Stimulated activated CD8-positive, alpha-beta memory T cell treated with anti-CD3 and anti-CD28 coated beads, Interleukin-7, amount 100 ng/mL, for 4 hours (primary cell): ENCODE data around the gene MYOF.

ENCODE experiments used
- DNase-seq, 2 donors: peaks; one replicate each; pipeline ENCODE4 v3.0.0-alpha.2; 2020; ENCODE audit warnings: low read depth in 2 of 2

The MYOF gene, protein sequence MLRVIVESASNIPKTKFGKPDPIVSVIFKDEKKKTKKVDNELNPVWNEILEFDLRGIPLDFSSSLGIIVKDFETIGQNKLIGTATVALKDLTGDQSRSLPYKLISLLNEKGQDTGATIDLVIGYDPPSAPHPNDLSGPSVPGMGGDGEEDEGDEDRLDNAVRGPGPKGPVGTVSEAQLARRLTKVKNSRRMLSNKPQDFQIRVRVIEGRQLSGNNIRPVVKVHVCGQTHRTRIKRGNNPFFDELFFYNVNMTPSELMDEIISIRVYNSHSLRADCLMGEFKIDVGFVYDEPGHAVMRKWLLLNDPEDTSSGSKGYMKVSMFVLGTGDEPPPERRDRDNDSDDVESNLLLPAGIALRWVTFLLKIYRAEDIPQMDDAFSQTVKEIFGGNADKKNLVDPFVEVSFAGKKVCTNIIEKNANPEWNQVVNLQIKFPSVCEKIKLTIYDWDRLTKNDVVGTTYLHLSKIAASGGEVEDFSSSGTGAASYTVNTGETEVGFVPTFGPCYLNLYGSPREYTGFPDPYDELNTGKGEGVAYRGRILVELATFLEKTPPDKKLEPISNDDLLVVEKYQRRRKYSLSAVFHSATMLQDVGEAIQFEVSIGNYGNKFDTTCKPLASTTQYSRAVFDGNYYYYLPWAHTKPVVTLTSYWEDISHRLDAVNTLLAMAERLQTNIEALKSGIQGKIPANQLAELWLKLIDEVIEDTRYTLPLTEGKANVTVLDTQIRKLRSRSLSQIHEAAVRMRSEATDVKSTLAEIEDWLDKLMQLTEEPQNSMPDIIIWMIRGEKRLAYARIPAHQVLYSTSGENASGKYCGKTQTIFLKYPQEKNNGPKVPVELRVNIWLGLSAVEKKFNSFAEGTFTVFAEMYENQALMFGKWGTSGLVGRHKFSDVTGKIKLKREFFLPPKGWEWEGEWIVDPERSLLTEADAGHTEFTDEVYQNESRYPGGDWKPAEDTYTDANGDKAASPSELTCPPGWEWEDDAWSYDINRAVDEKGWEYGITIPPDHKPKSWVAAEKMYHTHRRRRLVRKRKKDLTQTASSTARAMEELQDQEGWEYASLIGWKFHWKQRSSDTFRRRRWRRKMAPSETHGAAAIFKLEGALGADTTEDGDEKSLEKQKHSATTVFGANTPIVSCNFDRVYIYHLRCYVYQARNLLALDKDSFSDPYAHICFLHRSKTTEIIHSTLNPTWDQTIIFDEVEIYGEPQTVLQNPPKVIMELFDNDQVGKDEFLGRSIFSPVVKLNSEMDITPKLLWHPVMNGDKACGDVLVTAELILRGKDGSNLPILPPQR (N-terminal part only)

DNA sequence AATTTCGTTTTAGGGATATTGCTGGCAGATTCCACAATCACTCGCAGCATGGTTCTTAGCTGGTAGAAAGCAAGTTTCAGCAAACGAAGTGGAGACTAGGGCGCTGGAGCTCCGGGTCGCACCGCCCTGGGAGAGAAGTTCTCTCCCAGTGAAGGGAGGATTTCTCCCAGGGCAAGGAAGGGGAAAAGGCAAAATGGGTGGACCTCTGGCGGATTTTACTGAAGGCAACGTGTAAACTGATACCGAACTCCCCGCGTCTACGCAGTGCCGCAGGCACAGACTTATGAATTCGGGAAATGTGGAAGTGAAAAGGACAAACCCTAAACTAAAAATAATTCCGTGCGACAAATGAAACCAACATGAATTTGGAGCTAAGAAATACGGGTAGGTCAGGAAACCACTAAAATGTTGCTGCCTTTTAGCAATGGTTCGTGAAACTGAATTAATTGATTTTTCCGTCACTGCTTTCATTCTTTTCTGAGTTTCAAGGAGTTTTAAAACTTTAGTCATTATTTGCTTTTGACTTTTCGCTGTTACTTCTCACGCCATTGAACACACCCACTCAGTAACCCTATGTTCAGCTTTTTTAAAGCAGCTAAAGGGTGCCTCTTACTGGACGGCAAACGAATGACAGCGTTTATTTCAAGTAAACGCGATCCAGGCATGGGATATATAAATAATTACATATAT is at the start of gene MYOF:
TSS of gene MYOF (minus strand) at position 190 of the 690 bp plus-strand sequence. CDS start at position 50, 140 bp downstream.
- DNase-seq, result peak in 1 of 2 donors; percentile 39

DNA sequence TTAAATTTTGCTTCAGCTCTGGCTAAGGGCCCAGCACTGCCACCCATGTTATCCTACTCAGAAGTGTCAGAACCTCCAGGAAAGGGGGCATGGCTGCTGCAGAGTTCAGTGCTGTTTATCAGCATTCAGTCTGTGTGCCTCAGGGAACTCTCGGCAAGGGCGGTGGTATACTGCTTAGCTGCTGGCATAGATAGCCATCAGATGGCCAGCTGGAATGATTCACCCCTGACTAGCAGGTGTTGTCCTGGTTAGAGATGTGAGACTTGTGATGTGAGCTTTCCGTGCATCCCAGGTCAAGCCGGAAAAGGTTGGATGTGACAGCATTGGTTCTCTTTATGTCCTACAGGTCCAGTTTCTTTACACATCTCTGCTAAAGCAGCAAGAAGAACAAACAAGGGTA is 36.4 kb upstream of the MYOF start:
- DNase-seq, result no peak

DNA sequence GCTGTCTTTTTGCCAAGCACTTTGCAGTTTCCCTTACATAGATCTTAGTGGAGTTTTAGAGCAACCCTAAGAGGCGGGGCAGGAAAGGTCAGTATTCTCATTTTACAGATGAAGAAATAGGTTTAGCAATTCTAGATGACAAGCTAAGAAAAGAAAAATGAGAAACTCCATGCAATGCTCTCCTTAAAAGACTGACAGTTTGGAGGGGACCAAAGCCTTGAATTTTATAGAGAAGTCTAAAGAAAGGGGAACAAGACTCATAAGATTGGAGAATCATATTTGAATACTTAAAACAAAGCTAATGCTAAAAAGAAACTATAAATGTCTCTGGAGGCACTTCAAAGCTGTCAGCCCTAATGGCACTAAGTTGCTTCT is 33.9 kb upstream of the MYOF start:
- DNase-seq, result no peak

DNA sequence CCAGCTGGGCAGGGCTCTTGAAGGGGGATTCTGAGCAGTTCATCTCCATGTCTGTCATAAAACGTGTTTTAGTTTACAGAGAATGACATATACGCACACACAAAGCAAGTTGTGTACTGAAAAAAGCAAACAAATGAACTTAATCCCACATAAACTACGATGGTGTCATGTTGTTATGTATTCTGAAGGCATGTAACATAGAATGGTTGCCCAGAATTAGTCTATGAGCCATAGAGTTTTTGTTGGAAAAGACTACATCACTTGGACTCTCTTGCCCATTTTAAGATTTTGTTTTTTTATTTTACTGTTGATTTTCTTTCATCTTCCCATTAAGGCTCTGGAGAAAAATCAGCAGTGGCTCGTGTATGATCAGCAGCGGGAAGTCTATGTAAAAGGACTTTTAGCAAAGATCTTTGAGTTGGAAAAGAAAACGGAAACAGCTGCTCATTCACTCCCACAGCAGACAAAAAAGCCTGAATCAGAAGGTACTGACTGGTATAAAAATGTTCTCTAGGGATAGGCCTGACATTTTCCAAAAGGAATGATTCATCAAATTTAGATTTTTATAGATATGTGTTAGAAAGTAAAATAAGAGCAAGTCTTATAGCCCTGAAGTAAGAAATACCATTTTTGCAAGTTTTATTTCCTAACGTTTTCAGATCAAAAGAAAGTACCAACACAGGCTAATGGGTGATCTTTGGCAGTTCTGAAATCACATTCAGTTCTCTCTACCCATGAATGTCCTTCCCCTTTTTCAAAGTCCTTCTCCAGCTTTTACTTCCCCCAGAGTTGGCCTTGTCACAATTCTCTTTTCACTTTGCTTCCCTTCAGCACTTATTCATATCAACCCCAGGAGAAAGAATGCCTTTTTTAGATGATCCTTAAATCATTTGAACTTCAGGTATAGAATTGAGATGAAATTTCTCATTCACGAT is 33.2 kb upstream of the MYOF start:
- DNase-seq, result no peak

DNA sequence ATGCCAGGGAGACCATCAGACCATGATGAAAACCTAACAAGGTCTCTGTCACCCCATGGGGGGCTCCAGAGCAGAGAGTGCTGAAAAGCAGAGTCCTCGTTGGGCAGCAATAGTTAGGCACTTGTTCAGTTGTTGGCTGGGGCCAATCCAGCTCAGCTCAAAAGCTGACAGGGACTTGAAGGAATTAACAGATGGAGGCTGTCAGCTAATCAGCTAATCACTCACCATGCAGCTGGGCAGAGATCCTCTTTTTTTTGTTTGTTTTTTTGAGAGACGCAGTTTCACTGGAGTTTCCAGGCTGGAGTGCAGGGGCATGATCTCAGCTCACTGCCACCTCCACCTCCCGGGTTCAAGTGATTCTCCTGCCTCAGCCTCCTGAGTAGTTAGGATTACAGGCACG is 32.4 kb upstream of the MYOF start:
- DNase-seq, result no peak

DNA sequence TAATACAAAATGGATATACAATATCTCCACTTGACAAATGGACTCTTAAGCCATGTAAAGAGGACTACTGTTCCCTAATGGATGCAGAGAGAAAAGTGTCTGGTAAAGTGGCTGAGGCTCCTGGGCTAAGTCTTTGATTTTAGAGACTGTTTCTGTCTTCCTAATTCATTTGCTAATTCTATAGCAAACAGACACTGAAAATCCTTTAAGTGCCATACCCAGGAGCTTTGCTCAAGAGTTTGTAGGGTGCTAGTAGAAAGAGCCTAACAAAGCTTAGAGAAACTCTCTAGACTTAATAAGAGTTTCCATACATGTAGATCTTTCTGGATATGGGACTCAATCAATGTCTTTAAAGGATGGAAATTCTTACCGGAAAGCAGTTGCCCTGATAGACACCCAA is 31.0 kb upstream of the MYOF start:
- no peak for DNase-seq

DNA sequence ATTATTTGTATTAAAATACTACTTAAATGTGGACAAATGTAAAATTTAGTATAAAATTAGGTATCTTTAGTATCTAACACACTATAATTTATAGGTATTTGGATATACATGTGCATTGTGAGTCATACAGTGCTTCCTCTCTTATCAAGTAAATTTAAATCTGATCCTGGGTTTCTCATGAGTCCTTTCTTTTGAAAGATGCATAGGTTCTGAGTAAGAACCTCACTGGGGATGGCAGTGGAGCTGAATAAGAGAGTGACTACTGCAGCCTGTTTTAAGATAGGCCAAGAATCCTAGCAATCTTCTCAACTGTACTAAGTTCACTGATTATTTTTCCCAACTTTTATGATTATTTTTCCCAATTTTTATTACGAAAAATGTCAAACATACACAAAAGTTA is 30.4 kb upstream of the MYOF start:
- no peak for DNase-seq

DNA sequence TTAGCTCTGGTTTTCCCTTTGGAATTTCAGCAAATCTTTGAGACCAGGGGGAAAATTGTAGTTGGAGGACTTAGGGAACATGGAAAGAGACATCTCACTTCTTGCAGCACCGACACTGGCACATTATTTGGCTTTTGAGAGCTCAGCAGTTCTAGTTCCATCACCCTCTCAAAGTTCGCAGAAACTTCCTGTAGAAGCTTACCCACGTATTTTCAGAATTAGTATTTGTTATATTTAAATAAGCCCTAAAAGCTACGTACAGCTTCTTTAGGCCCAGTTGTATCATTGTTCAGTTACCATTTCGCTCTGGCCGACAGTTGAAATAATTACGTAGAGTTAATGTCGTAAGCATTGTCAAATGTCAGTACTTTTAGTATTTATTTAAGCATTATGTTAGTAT is 27.7 kb upstream of the MYOF start:
- DNase-seq, result no peak

DNA sequence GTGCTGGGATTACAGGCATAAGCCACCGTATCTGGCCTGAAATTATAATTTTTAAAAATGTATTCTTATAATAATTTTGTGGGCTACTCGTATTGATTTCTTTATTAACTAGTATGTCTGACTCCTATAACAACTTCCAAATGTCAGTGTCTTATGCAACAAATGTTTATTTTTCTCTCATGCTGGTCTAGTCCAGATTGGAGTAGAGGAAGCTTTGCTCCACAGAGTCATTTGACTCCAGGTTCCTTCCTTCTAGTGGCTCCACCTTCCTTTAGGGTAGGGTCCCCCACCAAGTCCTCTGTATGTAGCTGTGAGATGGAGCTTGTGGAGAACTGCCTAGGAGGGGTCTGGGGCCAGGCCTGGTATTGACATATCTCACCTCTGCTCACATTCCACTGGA is 22.9 kb upstream of the MYOF start:
- DNase-seq, result no peak

DNA sequence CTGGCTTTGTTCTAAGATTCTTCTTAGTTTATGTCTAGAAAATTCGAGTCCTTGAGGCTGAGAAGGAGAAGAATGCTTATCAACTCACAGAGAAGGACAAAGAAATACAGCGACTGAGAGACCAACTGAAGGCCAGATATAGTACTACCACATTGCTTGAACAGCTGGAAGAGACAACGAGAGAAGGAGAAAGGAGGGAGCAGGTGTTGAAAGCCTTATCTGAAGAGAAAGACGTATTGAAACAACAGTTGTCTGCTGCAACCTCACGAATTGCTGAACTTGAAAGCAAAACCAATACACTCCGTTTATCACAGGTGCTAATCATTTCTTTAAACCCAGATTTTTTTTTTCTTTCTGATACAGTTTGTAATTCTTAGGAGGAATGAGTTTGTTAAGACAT is 20.9 kb upstream of the MYOF start:
- DNase-seq, result no peak

DNA sequence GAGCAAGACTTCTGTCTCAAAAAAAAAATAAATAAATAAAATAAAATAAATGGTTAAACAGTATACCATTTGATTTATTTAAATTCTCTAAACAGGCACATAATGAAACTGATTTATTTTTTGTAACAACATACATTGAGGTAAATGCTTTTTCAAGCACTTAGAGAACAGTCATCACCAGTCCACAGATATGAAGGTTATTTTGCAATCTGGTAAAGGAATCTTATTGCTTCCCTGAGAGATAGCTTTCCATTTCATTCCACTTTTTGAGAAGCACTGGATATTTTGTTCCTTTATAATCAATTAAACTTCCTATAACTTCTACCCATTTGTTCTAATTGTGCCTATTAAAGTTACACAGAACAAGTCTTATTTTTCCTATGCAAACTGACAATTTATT is 19.5 kb upstream of the MYOF start:
- no peak for DNase-seq

DNA sequence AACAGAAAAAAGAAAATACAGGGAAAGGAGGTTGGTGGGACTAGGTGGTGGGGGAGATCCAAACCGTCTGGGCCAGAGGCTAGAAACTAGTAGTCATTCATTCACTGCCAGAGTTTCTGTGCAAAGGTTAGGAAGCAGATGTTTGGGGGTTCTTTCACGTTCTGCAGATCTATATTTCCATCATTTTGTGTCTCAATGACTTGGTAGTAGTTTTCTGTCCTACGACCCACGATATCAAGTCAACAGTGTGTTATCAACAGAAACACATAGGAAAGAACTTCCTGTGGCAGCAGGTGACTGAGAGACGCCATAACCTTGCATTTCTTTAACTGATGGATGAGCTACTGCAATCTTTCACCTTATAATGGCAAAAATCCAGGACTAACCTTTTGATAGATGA is 16.0 kb upstream of the MYOF start:
- DNase-seq, result no peak

DNA sequence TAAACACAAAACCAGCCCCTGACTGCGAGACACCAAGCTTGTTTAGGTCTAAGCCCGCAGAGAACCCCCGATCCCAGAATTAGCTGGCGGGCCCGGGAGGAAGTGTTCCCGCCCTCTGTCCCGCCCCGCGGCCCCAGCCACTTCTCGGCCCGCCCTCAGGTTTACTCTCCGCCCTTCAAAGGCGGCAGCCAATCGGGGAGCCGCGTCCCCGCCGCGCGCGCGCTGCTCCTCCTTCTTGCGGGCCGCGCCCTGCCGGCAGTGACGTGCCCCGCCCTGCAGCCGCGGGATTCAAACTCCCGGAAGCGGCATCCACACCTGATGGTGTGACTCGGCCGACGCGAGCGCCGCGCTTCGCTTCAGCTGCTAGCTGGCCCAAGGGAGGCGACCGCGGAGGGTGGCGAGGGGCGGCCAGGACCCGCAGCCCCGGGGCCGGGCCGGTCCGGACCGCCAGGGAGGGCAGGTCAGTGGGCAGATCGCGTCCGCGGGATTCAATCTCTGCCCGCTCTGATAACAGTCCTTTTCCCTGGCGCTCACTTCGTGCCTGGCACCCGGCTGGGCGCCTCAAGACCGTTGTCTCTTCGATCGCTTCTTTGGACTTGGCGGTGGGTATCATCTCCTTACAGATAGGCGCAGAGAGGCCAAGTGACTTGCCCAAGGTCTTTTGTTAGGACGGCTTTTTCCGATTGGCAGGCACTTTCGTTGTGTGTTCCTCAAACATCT is 14.3 kb upstream of the MYOF start, which contains the start of gene CEP55:
TSS of gene CEP55 (plus strand) at position 291 of the 720 bp plus-strand sequence. CDS start 3,440 bp downstream, outside the sequence.
- peak; percentile 88 to 91 for DNase-seq

DNA sequence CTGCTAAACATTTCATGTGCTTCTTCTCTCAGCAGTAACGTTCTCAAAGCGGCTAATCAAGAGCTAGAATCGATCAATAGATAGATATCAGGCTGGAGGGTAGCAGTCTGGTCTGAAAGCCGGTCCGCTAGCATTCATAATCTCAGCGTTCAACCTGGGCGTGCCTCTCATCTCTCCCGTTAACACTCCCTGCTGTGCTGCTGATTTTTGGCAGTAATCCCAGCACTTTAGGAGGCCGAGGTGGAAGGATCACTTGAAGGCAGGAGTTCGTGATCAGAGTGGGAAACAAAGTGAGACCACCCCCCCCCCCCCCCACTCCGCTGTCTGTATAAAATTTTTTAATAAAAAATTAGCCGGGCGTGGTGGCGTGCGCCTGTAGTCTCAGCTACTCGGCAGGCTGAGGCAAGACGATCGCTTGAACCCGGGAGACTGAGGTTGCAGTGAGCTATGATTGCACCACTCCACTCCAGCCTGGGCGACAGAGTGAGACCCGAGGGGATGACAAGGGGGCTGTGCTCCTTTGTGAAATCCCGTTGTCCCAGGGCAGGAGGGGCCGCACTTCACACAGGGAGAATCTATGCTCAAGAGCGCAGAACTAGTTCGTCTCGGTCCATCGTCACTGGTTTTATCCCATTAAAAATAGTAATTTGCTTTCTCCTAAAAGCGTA is 13.7 kb upstream of the MYOF start:
- no peak for DNase-seq

DNA sequence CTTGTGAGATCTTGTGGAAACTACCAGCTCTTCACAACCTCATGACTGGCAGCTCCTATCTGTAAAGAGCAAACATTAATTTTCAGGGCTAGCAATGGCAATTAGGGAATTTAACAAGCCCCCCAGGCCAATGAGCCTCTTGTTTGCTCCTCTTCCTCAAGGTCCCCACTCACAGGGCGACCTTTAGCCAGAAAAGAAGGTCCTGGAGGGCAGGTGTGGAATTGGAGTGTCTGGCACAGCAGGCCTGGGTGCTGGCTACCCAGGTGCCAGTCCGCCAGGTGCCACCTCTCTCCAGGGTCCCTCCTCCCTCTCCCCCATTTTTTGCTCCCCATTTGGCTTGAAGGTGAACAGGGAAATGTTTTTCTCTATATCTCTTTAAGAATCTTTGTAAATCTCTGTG is 12.4 kb upstream of the MYOF start:
- no peak for DNase-seq

DNA sequence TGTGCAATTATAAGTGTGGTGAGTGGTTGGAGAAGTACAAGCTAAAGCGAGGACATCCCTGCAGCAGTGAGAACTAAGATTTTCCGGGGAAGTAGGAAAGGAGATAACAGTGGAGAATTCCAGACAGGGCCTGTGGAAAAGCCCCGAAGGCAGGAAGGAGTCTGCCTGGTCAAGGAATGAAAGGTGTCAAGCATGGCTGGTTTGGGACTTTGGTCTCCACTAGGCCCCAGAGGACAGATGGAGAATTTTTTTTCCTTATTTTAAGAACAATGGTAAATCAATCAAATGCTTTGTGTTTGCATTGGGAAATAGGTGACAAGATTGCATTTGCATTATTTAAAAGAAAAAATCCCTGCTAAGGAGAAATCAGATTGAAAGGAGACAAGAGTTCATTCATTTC is 11.0 kb upstream of the MYOF start:
- no peak for DNase-seq

DNA sequence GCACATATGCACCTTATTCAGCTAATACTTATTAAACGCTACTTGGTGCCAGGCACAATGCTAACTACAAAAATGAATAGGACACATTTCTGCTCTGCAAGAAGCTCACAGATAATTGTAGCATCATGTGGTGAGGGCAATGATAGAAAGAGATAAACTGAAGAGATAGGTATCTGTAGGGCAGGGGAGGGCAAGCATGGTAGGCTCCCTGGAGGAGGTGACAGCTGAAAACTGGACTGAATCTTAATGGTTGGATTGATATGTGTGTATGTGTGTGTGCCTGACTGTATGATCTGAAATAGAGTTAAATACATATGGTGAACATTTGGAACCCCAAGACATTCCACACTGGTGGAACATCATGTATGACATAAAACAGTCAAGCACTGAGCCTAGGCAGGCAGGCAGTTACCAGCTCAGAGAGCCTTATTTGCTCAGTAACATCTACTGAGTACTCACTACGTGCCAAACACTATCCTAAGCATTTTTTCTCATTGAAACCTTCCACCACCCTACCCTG is 9.5 kb upstream of the MYOF start:
- DNase-seq, result no peak

DNA sequence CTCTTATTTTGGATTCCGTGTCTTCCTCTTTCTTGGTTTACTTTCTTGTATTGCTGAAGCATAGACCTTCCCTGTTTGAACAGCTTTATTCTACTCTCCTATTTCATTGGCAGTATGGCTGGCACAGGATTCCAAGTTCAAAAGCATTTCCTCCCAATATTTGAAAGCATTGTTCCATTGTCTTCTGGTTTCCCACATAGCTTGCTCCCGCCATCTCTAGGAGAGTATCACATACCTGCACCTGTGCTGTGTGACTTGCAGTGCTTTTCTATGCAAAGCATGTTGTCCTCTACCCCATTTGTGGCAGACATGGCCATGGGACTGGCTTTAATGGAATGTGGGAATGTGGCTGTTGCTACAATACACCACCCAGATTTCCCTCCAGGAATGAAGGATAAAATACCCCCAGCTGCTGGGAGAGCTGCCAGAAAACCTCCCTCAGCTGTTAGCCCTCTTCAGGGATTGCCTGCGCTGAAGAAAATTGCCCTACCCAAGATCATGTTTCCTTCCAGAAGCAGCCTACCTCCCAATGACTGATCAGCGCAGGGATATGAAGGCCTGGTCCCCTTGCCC is 6.9 kb upstream of the MYOF start:
- DNase-seq, result no peak
